Adrenal gland (tissue), 12 donors: ENCODE measurements around the gene PLCB1. TPM values are rescaled to one million over a fixed set of nuclear protein-coding genes. Genes with fewer than 3 reads are reported as not detected.

Experiments used
- DNase-seq, 7 donors: peaks; one replicate each; pipeline ENCODE4 v3.0.0-alpha.2; 2019 to 2020
- H3K27ac ChIP-seq, 5 donors: fragments of 200-600 bp; sonication (generic) in 4 of 5; 1 replicate in 3 of 5; 2 replicates in 2 of 5; pipeline versions ENCODE4 v1.5.1 to v1.8.0; 2016 to 2020; ENCODE audit warnings: mild to moderate bottlenecking in 1 of 5
- H3K27me3 ChIP-seq: fragments of 200-600 bp; 2 replicates; pipeline ENCODE4 v1.8.0; 2021
- H3K36me3 ChIP-seq, 2 donors: fragments of 200-600 bp; replicated peaks in 1 of 2; 1 replicate in 1 of 2; 2 replicates in 1 of 2; pipeline versions ENCODE4 v1.5.1 to v1.8.0; 2018 to 2022
- H3K4me1 ChIP-seq, 2 donors: fragments of 200-600 bp; replicated peaks in 1 of 2; 1 replicate in 1 of 2; 2 replicates in 1 of 2; pipeline versions ENCODE4 v1.5.1 to v1.8.0; 2018 to 2021
- H3K4me3 ChIP-seq, 4 donors: fragments of 200-600 bp; sonication (generic) in 3 of 4; one replicate each; pipeline ENCODE4 v1.5.1; 2016 to 2018
- H3K9me3 ChIP-seq, 3 donors: fragments of 200-600 bp; sonication (generic) in 1 of 3; replicated peaks in 1 of 3; 1 replicate in 2 of 3; 2 replicates in 1 of 3; pipeline versions ENCODE4 v1.5.1 to v1.8.0; 2016 to 2021
- CTCF ChIP-seq, 6 experiments: fragments of 450-650 bp in 4 of 6; fragments of 200-600 bp in 2 of 6; sonication (generic) in 1 of 6; IDR thresholded peaks; 1 replicate in 5 of 6; 2 replicates in 1 of 6; pipeline versions ENCODE4 v1.5.1 to v1.8.0; 2016 to 2021; ENCODE audit warnings: antibody characterized with exemption in 6 of 6, mild to moderate bottlenecking in 2 of 6, moderate library complexity in 1 of 6
- POLR2A ChIP-seq, 2 donors: fragments of 450-650 bp; IDR thresholded peaks; one replicate each; pipeline ENCODE4 v1.6.1; 2017; ENCODE audit warnings: antibody characterized with exemption in 2 of 2, mild to moderate bottlenecking in 2 of 2, moderate library complexity in 1 of 2
- WGBS, 4 donors: extraction: QIAGEN DNeasy Blood & Tissue Kit in 2 of 4; methylation state at CpG; one replicate each; pipeline versions ENCODE4 v1.1.5 to v1.1.7; 2013 to 2017; 5-methylcytosine and 5-hydroxymethylcytosine counted together
- intact Hi-C, 2 donors: fragments of 100-400 bp; cut with DNase I; formaldehyde crosslinking; loops; one replicate each; pipeline versions ENCODE4 v1.14.1 to v1.15.0; 2022 to 2023
- polyA plus RNA-seq, 3 donors: library from polyadenylated mRNA; stranded (reverse); fragments of 200-250 nt in 2 of 3; fragments of 350-450 nt in 1 of 3; fragmentation: Illumina TruSeq in 1 of 3; extraction: RNeasy Lipid Tissue Mini Kit (QIAGEN cat#74804) in 1 of 3; gene quantifications; one replicate each; pipeline ENCODE4 v1.2.3, GENCODE V29; 2013 to 2014
- total RNA-seq, 9 donors: library from RNA; depleted of rRNA in 4 of 9; stranded (reverse); fragments of >200 nt in 4 of 9; fragments of 120-200 nt in 1 of 9; fragmentation: NEBNext Ultra II Directional in 1 of 9; extraction: Animal tissue kit (Norgen Biotek cat#: 25700) in 1 of 9; gene quantifications; one replicate each; pipeline versions ENCODE4 v1.1.0 to v1.2.4, GENCODE V29; 2013 to 2023
- donor health status: healthy with polysubstance abuse.
- donor health status: Bipolar disorder and iron deficiency.
- donor health status: DM: yes; HTN: yes; CAD: no.
- donor health status: DM: no; HTN: no; CAD: no.
- donor health status: DM: no; HTN: no; CAD: no.
- donor health status: DM: yes; HTN: yes; CAD: no.

The PLCB1 gene
- total and polyA plus RNA-seq, 12 donors, result 7.7 to 56.6 (median 27.9) TPM

GRCh38 chr20:8361779-8362178 lies 229.7 kb downstream of the PLCB1 start:
- Histone ChIP-seq H3K4me3 (no peak overlapping the region), H3K4me1 (peaks cover 0 to 25% of the 10 kb centered on the region in 2 donors), H3K36me3 (no peaks in the 10 kb centered on the region), H3K27ac (peak overlapping the region in 3 of 5 donors; percentile 15 to 68 (median 61)), H3K9me3 (no peaks in the 10 kb centered on the region), H3K27me3 (no peaks in the 10 kb centered on the region)
- TF ChIP-seq CTCF (IDR thresholded peaks at IDR 0.05) (no peak), POLR2A (IDR thresholded peaks at IDR 0.05) (no peak)
- no peak for DNase-seq
- intact Hi-C loops, result no loop called here

GRCh38 chr20:8362457-8362856 lies 230.4 kb downstream of the PLCB1 start:
- H3K4me1 ChIP-seq, result peaks cover 0 to 25% of the 10 kb centered on the region in 2 donors
- 80 to 85% (median 84%) methylated on average over 3 of the region's 3 CpGs for WGBS, 4 donors
- DNase-seq, result no peak

GRCh38 chr20:8363970-8364733 lies 232.1 kb downstream of the PLCB1 start:
- WGBS, 4 donors, result 60 to 67% (median 65%) methylated on average over 8 of the region's 8 CpGs
- H3K4me3 ChIP-seq, result no peak overlapping the region
- no peaks in the 10 kb centered on the region for H3K36me3 ChIP-seq
- no peak for DNase-seq
- H3K9me3 ChIP-seq, result no peaks in the 10 kb centered on the region
- no peaks in the 10 kb centered on the region for H3K27me3 ChIP-seq
- H3K4me1 ChIP-seq, result peaks cover 0 to 25% of the 10 kb centered on the region in 2 donors
- TF ChIP-seq POLR2A (IDR thresholded peaks at IDR 0.05), result no peak
- TF ChIP-seq CTCF (IDR thresholded peaks at IDR 0.05), result no peak
- intact Hi-C loops, result no loop called here
- no peak overlapping the region for H3K27ac ChIP-seq

More at GRCh38 chr20:8362457-8362856, 230.4 kb downstream of the PLCB1 start:
- no peak for TF ChIP-seq CTCF (IDR thresholded peaks at IDR 0.05)
- no peak for TF ChIP-seq POLR2A (IDR thresholded peaks at IDR 0.05)
- Histone ChIP-seq H3K9me3 (no peaks in the 10 kb centered on the region), H3K36me3 (no peaks in the 10 kb centered on the region), H3K4me3 (no peak overlapping the region), H3K27me3 (no peaks in the 10 kb centered on the region), H3K27ac (no peak overlapping the region)
- intact Hi-C loops, result no loop called here

GRCh38 chr20:8364734-8365078 lies 232.6 kb downstream of the PLCB1 start:
- 65 to 84% (median 73%) methylated on average over 1 of the region's 1 CpG for WGBS, 4 donors
- intact Hi-C loops, result no loop called here
- Histone ChIP-seq H3K9me3 (no peaks in the 10 kb centered on the region), H3K4me1 (peaks cover 0 to 25% of the 10 kb centered on the region in 2 donors), H3K27me3 (no peaks in the 10 kb centered on the region), H3K36me3 (no peaks in the 10 kb centered on the region), H3K4me3 (no peak overlapping the region), H3K27ac (no peak overlapping the region)
- TF ChIP-seq POLR2A (IDR thresholded peaks at IDR 0.05), result no peak
- DNase-seq, result no peak

GRCh38 chr20:8365634-8366033 lies 233.6 kb downstream of the PLCB1 start:
- no peak for TF ChIP-seq CTCF (IDR thresholded peaks at IDR 0.05)
- Histone ChIP-seq H3K9me3 (no peaks in the 10 kb centered on the region), H3K4me1 (peaks cover 0 to 22% of the 10 kb centered on the region in 2 donors), H3K27me3 (no peaks in the 10 kb centered on the region), H3K4me3 (no peak overlapping the region), H3K36me3 (no peaks in the 10 kb centered on the region), H3K27ac (no peak overlapping the region)
- no peak for DNase-seq
- intact Hi-C loops, result no loop called here
